Esophagus squamous epithelium (tissue), 4 donors: ENCODE data around the gene CARMIL3.

ENCODE experiments used
- POLR2A ChIP-seq, 4 donors: fragments of 450-650 bp; IDR thresholded peaks; one replicate each; pipeline ENCODE4 v1.6.1; 2017; ENCODE audit warnings: antibody characterized with exemption in 4 of 4, mild to moderate bottlenecking in 4 of 4, moderate library complexity in 3 of 4
- TF ChIP-seq, protein P1 (sequence below), 6 experiments: fragments of 450-650 bp in 4 of 6; fragments of 200-600 bp in 2 of 6; sonication (generic) in 2 of 6; IDR thresholded peaks; one replicate each; pipeline ENCODE4 v1.5.1; 2016 to 2019; ENCODE audit warnings: antibody characterized with exemption in 6 of 6, mild to moderate bottlenecking in 4 of 6, moderate library complexity in 4 of 6

GRCh38 chr14:24067133-24068082 is 15.6 kb downstream of the CARMIL3 start:
- TF ChIP-seq, protein P1, sequence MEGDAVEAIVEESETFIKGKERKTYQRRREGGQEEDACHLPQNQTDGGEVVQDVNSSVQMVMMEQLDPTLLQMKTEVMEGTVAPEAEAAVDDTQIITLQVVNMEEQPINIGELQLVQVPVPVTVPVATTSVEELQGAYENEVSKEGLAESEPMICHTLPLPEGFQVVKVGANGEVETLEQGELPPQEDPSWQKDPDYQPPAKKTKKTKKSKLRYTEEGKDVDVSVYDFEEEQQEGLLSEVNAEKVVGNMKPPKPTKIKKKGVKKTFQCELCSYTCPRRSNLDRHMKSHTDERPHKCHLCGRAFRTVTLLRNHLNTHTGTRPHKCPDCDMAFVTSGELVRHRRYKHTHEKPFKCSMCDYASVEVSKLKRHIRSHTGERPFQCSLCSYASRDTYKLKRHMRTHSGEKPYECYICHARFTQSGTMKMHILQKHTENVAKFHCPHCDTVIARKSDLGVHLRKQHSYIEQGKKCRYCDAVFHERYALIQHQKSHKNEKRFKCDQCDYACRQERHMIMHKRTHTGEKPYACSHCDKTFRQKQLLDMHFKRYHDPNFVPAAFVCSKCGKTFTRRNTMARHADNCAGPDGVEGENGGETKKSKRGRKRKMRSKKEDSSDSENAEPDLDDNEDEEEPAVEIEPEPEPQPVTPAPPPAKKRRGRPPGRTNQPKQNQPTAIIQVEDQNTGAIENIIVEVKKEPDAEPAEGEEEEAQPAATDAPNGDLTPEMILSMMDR (IDR thresholded peaks at IDR 0.05): no peak
- TF ChIP-seq POLR2A (IDR thresholded peaks at IDR 0.05): no peak
